HEK293 (cell line): Measurements from ENCODE around the gene EME2.

Experiments
- CTCF ChIA-PET: fragments of 350-600 bp; formaldehyde crosslinking; extraction: SDS; loops from one replicate; lab custom pipeline; 2021; ENCODE audit warnings: antibody characterized with exemption; lab: Yijun Ruan, JAX
- POLR2A ChIA-PET: fragments of 300-600 bp; formaldehyde crosslinking; extraction: SDS; loops from one replicate; lab custom pipeline; 2020; ENCODE audit warnings: antibody characterized with exemption, inconsistent platforms; lab: Yijun Ruan, JAX
- H3K27ac ChIP-seq: fragments of 200-500 bp; sonication (Bioruptor generic); 2 replicates; pipeline ENCODE4 v1.5.1; 2014; ENCODE audit warnings: low read depth, low read length, control low read depth, inconsistent platforms; ENCODE audit errors: extremely low read depth
- H3K36me3 ChIP-seq, 2 experiments: fragments of 200-500 bp in 1 of 2; sonication (Bioruptor generic) in 1 of 2; 1 replicate in 1 of 2; 2 replicates in 1 of 2; pipeline ENCODE4 v1.5.1; 2014 to 2017; ENCODE audit warnings: inconsistent platforms in 2 of 2, low read length in 2 of 2; ENCODE audit not compliant: control insufficient read depth in 2 of 2, insufficient read depth in 1 of 2
- H3K4me1 ChIP-seq: fragments of 200-500 bp; sonication (Bioruptor generic); 2 replicates; pipeline ENCODE4 v1.5.1; 2014; ENCODE audit warnings: mild to moderate bottlenecking, low read length, inconsistent platforms; ENCODE audit not compliant: control insufficient read depth, insufficient read depth
- H3K4me3 ChIP-seq: 2 replicates; pipeline ENCODE4 v1.5.1; 2011; ENCODE audit warnings: low read depth, mild to moderate bottlenecking, control low read depth, low read length, moderate library complexity
- H3K9me3 ChIP-seq: fragments of 200-500 bp; sonication (Bioruptor generic); 2 replicates; pipeline ENCODE4 v1.5.1; 2014; ENCODE audit warnings: low read depth, low read length, inconsistent platforms; ENCODE audit not compliant: control insufficient read depth, insufficient read depth
- BCL11B ChIP-seq: fragments of 450-650 bp; formaldehyde crosslinking; IDR thresholded peaks from 2 replicates; pipeline ENCODE4 v1.5.1; 2016; ENCODE audit warnings: low read depth, missing biosample characterization, missing genetic modification characterization
- BCL6B ChIP-seq: fragments of 450-650 bp; formaldehyde crosslinking; IDR thresholded peaks from 2 replicates; pipeline ENCODE4 v1.5.1; 2017; ENCODE audit warnings: missing biosample characterization, missing genetic modification characterization
- HOXD13 ChIP-seq: sonication (generic); formaldehyde crosslinking; IDR thresholded peaks from 2 replicates; pipeline ENCODE4 v1.8.0; 2022; ENCODE audit warnings: missing genetic modification reagents, borderline replicate concordance
- PRDM4 ChIP-seq: fragments of 450-650 bp; formaldehyde crosslinking; IDR thresholded peaks from 2 replicates; pipeline ENCODE4 v1.5.1; 2017; ENCODE audit warnings: missing biosample characterization, missing genetic modification characterization
- REPIN1 ChIP-seq: fragments of 450-650 bp; formaldehyde crosslinking; IDR thresholded peaks from 2 replicates; pipeline ENCODE4 v1.5.1; 2017; ENCODE audit warnings: missing biosample characterization, missing genetic modification characterization, low read depth
- SCRT1 ChIP-seq: fragments of 450-650 bp; formaldehyde crosslinking; IDR thresholded peaks from 2 replicates; pipeline ENCODE4 v1.5.1; 2016; ENCODE audit warnings: missing biosample characterization, missing genetic modification characterization, borderline replicate concordance
- TRIM28 ChIP-seq: IDR thresholded peaks from 2 replicates; pipeline ENCODE4 v1.6.1; 2011; ENCODE audit warnings: low read length, control low read depth, borderline replicate concordance
- ZFHX2 ChIP-seq: fragments of 450-650 bp; formaldehyde crosslinking; conservative IDR thresholded peaks from 2 replicates; pipeline ENCODE4 v1.5.1; 2016; ENCODE audit warnings: missing biosample characterization, missing genetic modification characterization
- ZNF157 ChIP-seq: fragments of 450-650 bp; formaldehyde crosslinking; IDR thresholded peaks from 2 replicates; pipeline ENCODE4 v1.5.1; 2016; ENCODE audit warnings: missing biosample characterization, missing genetic modification characterization
- ZNF184 ChIP-seq: fragments of 450-650 bp; IDR thresholded peaks from 2 replicates; pipeline ENCODE4 v1.5.1; 2018; ENCODE audit warnings: missing biosample characterization, mild to moderate bottlenecking, missing genetic modification characterization
- ZNF280D ChIP-seq: fragments of 450-650 bp; formaldehyde crosslinking; IDR thresholded peaks from 2 replicates; pipeline ENCODE4 v1.5.1; 2016; ENCODE audit warnings: missing biosample characterization, missing genetic modification characterization
- ZNF391 ChIP-seq: fragments of 450-650 bp; formaldehyde crosslinking; IDR thresholded peaks from 2 replicates; pipeline ENCODE4 v1.5.1; 2016; ENCODE audit warnings: low read depth, missing biosample characterization, missing genetic modification characterization, borderline replicate concordance
- ZNF423 ChIP-seq: fragments of 450-650 bp; formaldehyde crosslinking; IDR thresholded peaks from 2 replicates; pipeline ENCODE4 v1.5.1; 2016; ENCODE audit warnings: missing biosample characterization, missing genetic modification characterization
- ZNF510 ChIP-seq: fragments of 450-650 bp; formaldehyde crosslinking; IDR thresholded peaks from 2 replicates; pipeline ENCODE4 v1.5.1; 2018; ENCODE audit warnings: mild to moderate bottlenecking, missing genetic modification characterization, missing biosample characterization; ENCODE audit not compliant: insufficient replicate concordance
- ZNF555 ChIP-seq: fragments of 450-650 bp; formaldehyde crosslinking; conservative IDR thresholded peaks from 2 replicates; pipeline ENCODE4 v1.5.1; 2017; ENCODE audit warnings: missing biosample characterization, mild to moderate bottlenecking, missing genetic modification characterization, inconsistent platforms
- ZNF560 ChIP-seq: fragments of 450-650 bp; formaldehyde crosslinking; IDR thresholded peaks from 2 replicates; pipeline ENCODE4 v1.5.1; 2017; ENCODE audit warnings: missing biosample characterization, missing genetic modification characterization, borderline replicate concordance
- ZNF626 ChIP-seq: fragments of 450-650 bp; sonication (Bioruptor Pico); formaldehyde crosslinking; IDR thresholded peaks from 2 replicates; pipeline ENCODE4 v1.5.1; 2018; ENCODE audit warnings: missing biosample characterization, missing genetic modification characterization, inconsistent platforms
- ZNF645 ChIP-seq: fragments of 450-650 bp; formaldehyde crosslinking; IDR thresholded peaks from 2 replicates; pipeline ENCODE4; 2016; ENCODE audit warnings: missing biosample characterization, missing genetic modification characterization
- ZNF654 ChIP-seq: fragments of 450-650 bp; formaldehyde crosslinking; IDR thresholded peaks from 2 replicates; pipeline ENCODE4 v1.5.1; 2016; ENCODE audit warnings: low read depth, missing biosample characterization, missing genetic modification characterization
- ZNF704 ChIP-seq: fragments of 450-650 bp; formaldehyde crosslinking; IDR thresholded peaks from 2 replicates; pipeline ENCODE4 v1.5.1; 2016; ENCODE audit warnings: missing biosample characterization, missing genetic modification characterization

Gene EME2

GRCh38 chr16:1740781-1741490 is 31.7 kb upstream of the EME2 start (continued):
- TF ChIP-seq ZNF280D (tag by site-specific recombination) (no peak), ZNF654 (tag by site-specific recombination) (no peak), PRDM4 (tag by site-specific recombination) (no peak), ZNF645 (tag by site-specific recombination) (no peak), BCL11B (tag by site-specific recombination) (no peak)

- peaks cover 0 to 59% of the 10 kb centered on the region in 2 experiments; a peak in 1 of 3 replicates for H3K36me3 ChIP-seq
- H3K4me3 ChIP-seq: no peak overlapping the region
- H3K9me3 ChIP-seq: no peaks in the 10 kb centered on the region
- H3K27ac ChIP-seq: no peak overlapping the region
- ChIA-PET POLR2A (no interaction called here), CTCF (no interaction called here)
- no peaks in the 10 kb centered on the region for H3K4me1 ChIP-seq
- TF ChIP-seq SCRT1 (no peak), ZNF423 (tag by site-specific recombination) (no peak), HOXD13 (CRISPR knock-in tag) (no peak), ZNF157 (tag by site-specific recombination) (no peak), ZNF560 (no peak), TRIM28 (no peak), REPIN1 (tag by site-specific recombination) (no peak), ZNF510 (tag by site-specific recombination) (no peak), ZNF391 (tag by site-specific recombination) (no peak), ZNF704 (tag by site-specific recombination) (no peak), BCL6B (no peak), ZNF626 (tag by site-specific recombination) (no peak), ZNF184 (no peak), ZFHX2 (tag by site-specific recombination) (no peak), ZNF555 (tag by site-specific recombination) (no peak)
Measured at GRCh38 chr16:1741553-1742165, 31.0 kb upstream of the EME2 start.
